Tibial artery (tissue), 4 donors: ENCODE data around the gene ZNF106.
A peak's percentile ranks its signal among the peaks of the same experiment; 100 is the strongest.

Experiments used
- DNase-seq, 2 donors: peaks; one replicate each; pipeline ENCODE4 v3.0.0-alpha.2; 2019
- H3K27ac ChIP-seq, 2 donors: fragments of 200-600 bp; sonication (generic) in 1 of 2; 1 replicate in 1 of 2; 2 replicates in 1 of 2; pipeline ENCODE4 v1.5.1; 2018 to 2019; ENCODE audit warnings: mild to moderate bottlenecking in 1 of 2
- H3K27me3 ChIP-seq, 2 donors: fragments of 200-600 bp; sonication (generic) in 1 of 2; one replicate each; pipeline versions ENCODE4 v1.5.1 to v1.6.0; 2016 to 2019
- H3K36me3 ChIP-seq, 3 donors: fragments of 200-600 bp; sonication (generic) in 2 of 3; one replicate each; pipeline ENCODE4 v1.5.1; 2016 to 2019; ENCODE audit warnings: mild to moderate bottlenecking in 2 of 3
- H3K4me1 ChIP-seq, 4 donors: fragments of 200-600 bp; sonication (generic) in 2 of 4; 1 replicate in 3 of 4; 2 replicates in 1 of 4; pipeline ENCODE4 v1.5.1; 2016 to 2019
- H3K4me3 ChIP-seq, 2 donors: fragments of 200-600 bp; sonication (generic) in 1 of 2; 1 replicate in 1 of 2; 2 replicates in 1 of 2; pipeline ENCODE4 v1.5.1; 2018 to 2019; ENCODE audit warnings: mild to moderate bottlenecking in 2 of 2
- H3K9me3 ChIP-seq, 3 donors: fragments of 200-600 bp; sonication (generic) in 1 of 3; one replicate each; pipeline ENCODE4 v1.5.1; 2016 to 2019
- intact Hi-C: fragments of 100-400 bp; cut with DNase I; formaldehyde crosslinking; loops from one replicate; pipeline ENCODE4 v1.15.0; 2023; ENCODE audit warnings: low total_unique reads
- TF ChIP-seq, protein P1 (sequence below), 2 experiments: fragments of 200-600 bp in 1 of 2; fragments of 450-650 bp in 1 of 2; IDR thresholded peaks; one replicate each; pipeline ENCODE4 v1.5.1; 2017 to 2019; ENCODE audit warnings: antibody characterized with exemption in 2 of 2, mild to moderate bottlenecking in 1 of 2, moderate library complexity in 1 of 2

The ZNF106 gene

DNA sequence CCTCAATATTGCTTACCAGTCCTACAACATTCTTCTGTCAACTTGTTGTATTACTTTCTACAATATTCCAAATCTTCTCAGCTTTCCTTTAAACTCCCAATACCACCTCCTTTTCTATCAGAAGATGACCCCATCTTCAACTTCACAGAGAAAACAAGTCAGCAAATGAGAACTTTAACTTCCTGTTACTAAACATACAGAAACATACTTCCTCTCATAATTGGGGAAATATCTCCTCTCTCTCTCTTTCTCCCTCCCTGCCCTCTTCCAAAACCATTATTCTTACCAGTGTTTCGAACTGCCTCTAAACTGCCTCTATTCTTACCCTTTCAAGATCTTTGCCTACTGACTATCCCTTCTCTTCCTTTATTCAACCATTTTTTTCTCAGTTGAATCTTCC lies 2.7 kb upstream of the ZNF106 start:
- TF ChIP-seq, protein P1, sequence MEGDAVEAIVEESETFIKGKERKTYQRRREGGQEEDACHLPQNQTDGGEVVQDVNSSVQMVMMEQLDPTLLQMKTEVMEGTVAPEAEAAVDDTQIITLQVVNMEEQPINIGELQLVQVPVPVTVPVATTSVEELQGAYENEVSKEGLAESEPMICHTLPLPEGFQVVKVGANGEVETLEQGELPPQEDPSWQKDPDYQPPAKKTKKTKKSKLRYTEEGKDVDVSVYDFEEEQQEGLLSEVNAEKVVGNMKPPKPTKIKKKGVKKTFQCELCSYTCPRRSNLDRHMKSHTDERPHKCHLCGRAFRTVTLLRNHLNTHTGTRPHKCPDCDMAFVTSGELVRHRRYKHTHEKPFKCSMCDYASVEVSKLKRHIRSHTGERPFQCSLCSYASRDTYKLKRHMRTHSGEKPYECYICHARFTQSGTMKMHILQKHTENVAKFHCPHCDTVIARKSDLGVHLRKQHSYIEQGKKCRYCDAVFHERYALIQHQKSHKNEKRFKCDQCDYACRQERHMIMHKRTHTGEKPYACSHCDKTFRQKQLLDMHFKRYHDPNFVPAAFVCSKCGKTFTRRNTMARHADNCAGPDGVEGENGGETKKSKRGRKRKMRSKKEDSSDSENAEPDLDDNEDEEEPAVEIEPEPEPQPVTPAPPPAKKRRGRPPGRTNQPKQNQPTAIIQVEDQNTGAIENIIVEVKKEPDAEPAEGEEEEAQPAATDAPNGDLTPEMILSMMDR (IDR thresholded peaks at IDR 0.05) = no peak
- no peaks in the 10 kb centered on the region for H3K9me3 ChIP-seq
- H3K27me3 ChIP-seq = no peaks in the 10 kb centered on the region
- H3K4me3 ChIP-seq = no peak overlapping the region
- DNase-seq = no peak
- peaks cover 3 to 68% (median 35%) of the 10 kb centered on the region in 4 donors for H3K4me1 ChIP-seq
- H3K36me3 ChIP-seq = no peaks in the 10 kb centered on the region
- intact Hi-C loops = no loop called here
- peak overlapping the region; percentile 94 to 97 for H3K27ac ChIP-seq

DNA sequence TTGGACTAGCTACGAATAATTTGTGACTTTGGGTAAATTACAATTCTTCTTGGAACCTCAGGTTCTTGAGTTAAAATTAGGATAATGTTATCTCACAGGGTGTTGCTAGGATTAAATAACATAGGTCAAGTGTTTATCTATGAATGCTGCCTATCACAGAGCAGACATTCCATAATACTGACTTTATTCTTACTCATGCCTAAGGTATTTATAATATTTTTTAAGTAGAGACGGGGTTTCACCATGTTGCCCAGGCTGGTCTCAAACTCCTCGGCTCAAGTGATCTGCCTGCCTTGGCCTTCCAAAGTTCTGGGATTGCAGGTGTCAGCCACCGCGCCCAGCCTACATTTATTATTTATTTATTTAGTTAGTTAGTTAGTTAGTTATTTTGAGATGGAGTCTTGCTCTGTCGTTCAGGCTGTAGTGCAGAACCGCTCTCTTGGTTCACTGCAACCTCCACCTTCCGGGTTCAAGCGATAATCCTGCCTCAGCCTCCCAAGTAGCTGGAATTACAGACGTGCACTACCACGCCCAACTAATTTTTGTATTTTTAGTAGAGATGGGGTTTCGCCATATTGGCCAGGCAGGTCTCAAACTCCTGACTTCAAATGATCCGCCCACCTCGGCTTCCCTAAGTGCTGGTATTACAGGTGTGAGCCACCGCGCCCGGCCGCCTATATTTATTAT lies 741 bp upstream of the ZNF106 start:
- Histone ChIP-seq H3K4me1 (peaks cover 3 to 54% (median 28%) of the 10 kb centered on the region in 4 donors), H3K27ac (peak overlapping the region; percentile 91), H3K36me3 (no peaks in the 10 kb centered on the region), H3K4me3 (peak overlapping the region; percentile 82 to 89), H3K27me3 (no peaks in the 10 kb centered on the region), H3K9me3 (no peaks in the 10 kb centered on the region)
- intact Hi-C loops = no loop called here
- TF ChIP-seq, protein P1 (IDR thresholded peaks at IDR 0.05) = no peak
- no peak for DNase-seq

DNA sequence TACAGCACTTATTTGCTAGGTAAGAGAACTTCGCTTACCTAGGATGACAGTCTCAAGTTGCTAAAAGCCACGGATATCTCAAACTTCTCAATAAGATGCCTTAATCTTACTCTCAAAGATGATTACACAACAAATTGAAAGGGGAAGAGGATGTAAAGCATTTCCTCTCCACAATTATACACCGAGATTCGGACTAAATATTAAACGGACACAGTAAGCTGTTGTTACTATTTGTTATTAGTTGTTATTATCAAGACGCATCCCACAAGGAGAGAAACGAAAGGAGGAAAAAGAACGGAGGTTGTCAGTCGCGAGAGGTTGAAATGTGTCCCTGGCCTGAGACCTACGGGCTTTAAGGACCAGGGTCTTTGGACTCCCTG lies 660 bp downstream of the ZNF106 start:
- H3K4me3 ChIP-seq = peak overlapping the region; percentile 82 to 89
- H3K4me1 ChIP-seq = peaks cover 3 to 48% (median 21%) of the 10 kb centered on the region in 4 donors
- H3K9me3 ChIP-seq = no peaks in the 10 kb centered on the region
- no peaks in the 10 kb centered on the region for H3K36me3 ChIP-seq
- no peaks in the 10 kb centered on the region for H3K27me3 ChIP-seq
- H3K27ac ChIP-seq = peak overlapping the region; percentile 91
- DNase-seq = no peak
- intact Hi-C loops = no loop called here
- TF ChIP-seq, protein P1 (IDR thresholded peaks at IDR 0.05) = no peak

DNA sequence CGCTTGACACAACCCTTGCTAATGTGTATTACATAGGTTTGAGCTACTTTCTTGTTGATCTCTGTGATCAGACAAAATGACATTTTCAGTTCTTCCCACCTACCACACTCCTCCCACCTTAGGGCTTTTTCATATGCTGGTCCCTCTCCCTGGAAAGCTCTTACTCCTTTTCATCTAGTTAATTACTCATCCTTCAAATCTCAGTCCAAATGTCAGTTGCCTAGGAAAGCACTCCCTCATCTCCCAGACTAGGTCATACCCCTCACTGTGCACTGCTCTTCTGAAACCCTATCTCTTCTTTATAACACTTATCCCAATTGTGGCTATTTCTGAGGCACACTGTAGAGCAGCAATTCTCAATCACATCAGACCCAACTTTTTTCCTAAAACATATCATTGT lies 7.3 kb downstream of the ZNF106 start:
- Histone ChIP-seq H3K36me3 (peaks cover 0 to 7% (median 0%) of the 10 kb centered on the region in 3 donors), H3K4me1 (peaks cover 0 to 6% (median 1%) of the 10 kb centered on the region in 4 donors), H3K27me3 (no peaks in the 10 kb centered on the region), H3K4me3 (no peak overlapping the region), H3K9me3 (peaks cover 0 to 5% (median 0%) of the 10 kb centered on the region in 3 donors), H3K27ac (no peak overlapping the region)
- DNase-seq = no peak
- TF ChIP-seq, protein P1 (IDR thresholded peaks at IDR 0.05) = no peak
- intact Hi-C loops = no loop called here

DNA sequence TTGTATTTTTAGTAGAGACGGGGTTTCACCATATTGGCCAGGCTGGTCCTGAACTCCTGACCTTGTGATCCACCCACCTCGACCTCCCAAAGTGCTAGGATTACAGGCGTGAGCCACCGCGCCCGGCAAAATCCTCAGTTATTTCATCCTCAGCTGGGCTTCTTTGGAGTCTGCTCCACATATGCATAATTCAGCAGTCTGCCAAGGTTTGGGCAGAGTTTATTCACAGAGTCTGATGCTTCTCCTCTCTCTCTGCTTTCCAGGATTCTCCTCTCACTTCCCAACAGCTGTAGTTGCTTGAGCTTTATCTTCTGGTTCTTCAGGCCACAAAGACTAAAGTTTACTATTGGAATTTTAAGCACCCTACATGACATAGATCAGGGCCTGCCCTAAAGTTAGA lies 8.2 kb downstream of the ZNF106 start:
- no peak for DNase-seq
- H3K9me3 ChIP-seq = peaks cover 0 to 5% (median 0%) of the 10 kb centered on the region in 3 donors
- H3K4me1 ChIP-seq = no peaks in the 10 kb centered on the region
- no peak overlapping the region for H3K4me3 ChIP-seq
- peaks cover 0 to 7% (median 0%) of the 10 kb centered on the region in 3 donors for H3K36me3 ChIP-seq
- intact Hi-C loops = no loop called here
- no peaks in the 10 kb centered on the region for H3K27me3 ChIP-seq
- TF ChIP-seq, protein P1 (IDR thresholded peaks at IDR 0.05) = no peak
- no peak overlapping the region for H3K27ac ChIP-seq
